B cell (primary cell): ENCODE measurements around the gene CTDSPL2. TPM values are rescaled to one million over a fixed set of nuclear protein-coding genes. Genes with fewer than 3 reads are reported as not detected.
"Not testable (repeated sequence)": the region's sequence is repeated elsewhere in the genome, so short reads cannot be mapped to it uniquely, and the experiment has no call there.

Experiments
- ATAC-seq: fragments of 200-7000 bp; cut with Tn5 transposase; one replicate; pipeline ENCODE4 v1.10.0; 2021; ENCODE audit warnings: low read depth, mild to moderate bottlenecking, moderate number of reproducible peaks, moderate library complexity
- CTCF ChIA-PET: fragments of 350-600 bp; sonication (Branson Sonifier 250); formaldehyde crosslinking; loops from one replicate; lab custom pipeline; 2021; ENCODE audit warnings: antibody characterized with exemption, inconsistent platforms; lab: Charles Lee
- POLR2A ChIA-PET: fragments of 350-600 bp; sonication (Branson Sonifier 250); formaldehyde crosslinking; loops from one replicate; lab custom pipeline; 2021; ENCODE audit warnings: antibody characterized with exemption; lab: Charles Lee
- DNase-seq: peaks from one replicate; pipeline ENCODE4 v3.0.0; 2013
- H2AFZ ChIP-seq: 2 replicates; pipeline ENCODE4 v1.6.1; 2012; ENCODE audit warnings: mild to moderate bottlenecking, low read depth, low read length; ENCODE audit not compliant: insufficient read depth, poor library complexity, severe bottlenecking
- H3K27ac ChIP-seq, 2 donors: 1 replicate in 1 of 2; 2 replicates in 1 of 2; pipeline ENCODE4 v1.5.1; 2012 to 2013; ENCODE audit warnings: low read length in 2 of 2, mild to moderate bottlenecking in 2 of 2, moderate library complexity in 1 of 2
- H3K27me3 ChIP-seq, 4 experiments: fragments of 200-600 bp in 1 of 4; sonication (generic) in 1 of 4; replicated peaks in 1 of 4; 1 replicate in 2 of 4; 2 replicates in 2 of 4; pipeline versions ENCODE4 v1.6.1 to v1.7.0; 2013 to 2016; ENCODE audit warnings: low read length in 3 of 4, mild to moderate bottlenecking in 2 of 4, mixed read lengths in 1 of 4, moderate library complexity in 1 of 4; ENCODE audit not compliant: insufficient read depth in 4 of 4, control insufficient read depth in 3 of 4; ENCODE audit errors: control extremely low read depth in 1 of 4
- H3K36me3 ChIP-seq, 2 experiments: replicated peaks in 1 of 2; 1 replicate in 1 of 2; 2 replicates in 1 of 2; pipeline versions ENCODE4 v1.6.1 to v1.7.1; 2013; ENCODE audit warnings: low read length in 1 of 2; ENCODE audit not compliant: insufficient read depth in 2 of 2, control insufficient read depth in 1 of 2; ENCODE audit errors: control extremely low read depth in 1 of 2, extremely low read depth in 1 of 2
- H3K4me1 ChIP-seq, 2 donors: fragments of 200-600 bp in 1 of 2; sonication (generic) in 1 of 2; 1 replicate in 1 of 2; 2 replicates in 1 of 2; pipeline versions ENCODE4 v1.5.1 to v1.6.1; 2013 to 2017; ENCODE audit warnings: low read length in 2 of 2; ENCODE audit not compliant: control insufficient read depth in 2 of 2, insufficient read depth in 2 of 2
- H3K4me2 ChIP-seq: replicated peaks from 2 replicates; pipeline ENCODE3; 2012; ENCODE audit warnings: mild to moderate bottlenecking, low read depth, low read length; ENCODE audit not compliant: poor library complexity, severe bottlenecking
- H3K4me3 ChIP-seq, 5 experiments: fragments of 200-600 bp in 1 of 5; sonication (generic) in 1 of 5; 1 replicate in 3 of 5; 2 replicates in 2 of 5; pipeline versions ENCODE4 v1.5.1 to v1.7.0; 2011 to 2016; ENCODE audit warnings: low read length in 4 of 5, mild to moderate bottlenecking in 4 of 5, low read depth in 2 of 5, control low read depth in 1 of 5, moderate library complexity in 1 of 5; ENCODE audit not compliant: insufficient read depth in 1 of 5; ENCODE audit errors: control extremely low read depth in 1 of 5, extremely low read depth in 1 of 5
- H3K79me2 ChIP-seq: fragments of 200-600 bp; sonication (generic); one replicate; pipeline ENCODE4 v1.6.0; 2016; ENCODE audit warnings: low read length; ENCODE audit not compliant: control insufficient read depth, insufficient read depth
- H3K9ac ChIP-seq: fragments of 200-600 bp; sonication (generic); 2 replicates; pipeline ENCODE4 v1.6.1; 2017; ENCODE audit warnings: mild to moderate bottlenecking, low read length, moderate library complexity
- H3K9me3 ChIP-seq, 3 donors: one replicate each; pipeline versions ENCODE4 v1.6.1 to v1.7.1; 2013; ENCODE audit warnings: low read length in 2 of 3; ENCODE audit not compliant: control insufficient read depth in 2 of 3, insufficient read depth in 1 of 3; ENCODE audit errors: control extremely low read depth in 1 of 3
- H4K20me1 ChIP-seq: 2 replicates; pipeline ENCODE4 v1.6.0; 2012; ENCODE audit warnings: mild to moderate bottlenecking, low read length; ENCODE audit not compliant: insufficient read depth, control insufficient read depth, poor library complexity, severe bottlenecking
- H3K27ac Mint-ChIP-seq: one replicate; pipeline ENCODE4 v1.8.0; 2021; ENCODE audit warnings: mixed read lengths
- H3K27me3 Mint-ChIP-seq: one replicate; pipeline ENCODE4 v1.8.0; 2021; ENCODE audit warnings: mixed read lengths
- H3K4me1 Mint-ChIP-seq: one replicate; pipeline ENCODE4 v1.8.0; 2021; ENCODE audit warnings: mixed read lengths
- H3K4me3 Mint-ChIP-seq: one replicate; pipeline ENCODE4 v1.8.0; 2021; ENCODE audit warnings: mixed read lengths
- H3K9me3 Mint-ChIP-seq: one replicate; pipeline ENCODE4 v1.8.0; 2022; ENCODE audit warnings: mixed read lengths; ENCODE audit not compliant: insufficient read depth
- EZH2 ChIP-seq: IDR thresholded peaks from 2 replicates; pipeline ENCODE4 v1.6.1; 2012; ENCODE audit warnings: borderline replicate concordance, low read depth, mild to moderate bottlenecking, moderate library complexity, low read length; ENCODE audit not compliant: insufficient read depth, poor library complexity, severe bottlenecking
- WGBS: methylation state at CpG from one replicate; pipeline ENCODE4 v1.1.5; 2013; ENCODE audit warnings: missing lambda C conversion rate; ENCODE audit not compliant: insufficient coverage; 5-methylcytosine and 5-hydroxymethylcytosine counted together
- intact Hi-C: fragments of 100-400 bp; cut with micrococcal nuclease; formaldehyde crosslinking; loops from one replicate; pipeline ENCODE4 v1.10.0; 2022
- polyA plus RNA-seq: library from polyadenylated mRNA; depleted of rRNA; stranded (reverse); fragments of >200 nt; gene quantifications from 2 replicates; pipeline ENCODE4 v1.2.3, GENCODE V29; 2012
- total RNA-seq, 2 donors: library from RNA; stranded (reverse); fragments of 120-200 nt in 1 of 2; gene quantifications; 1 replicate in 1 of 2; 2 replicates in 1 of 2; pipeline versions ENCODE4 v1.2.3 to v1.2.4, GENCODE V29; 2013 to 2022
- TF ChIP-seq, protein P1 (sequence below): fragments of 200-600 bp; IDR thresholded peaks from one replicate; pipeline ENCODE4 v1.8.0; 2022; ENCODE audit warnings: antibody characterized with exemption, mild to moderate bottlenecking

CTDSPL2 gene
- total and polyA plus RNA-seq, 2 donors (not counting 1 experiment from before 2014, with no cell fraction given) = 17.8 to 84.1 TPM

DNA sequence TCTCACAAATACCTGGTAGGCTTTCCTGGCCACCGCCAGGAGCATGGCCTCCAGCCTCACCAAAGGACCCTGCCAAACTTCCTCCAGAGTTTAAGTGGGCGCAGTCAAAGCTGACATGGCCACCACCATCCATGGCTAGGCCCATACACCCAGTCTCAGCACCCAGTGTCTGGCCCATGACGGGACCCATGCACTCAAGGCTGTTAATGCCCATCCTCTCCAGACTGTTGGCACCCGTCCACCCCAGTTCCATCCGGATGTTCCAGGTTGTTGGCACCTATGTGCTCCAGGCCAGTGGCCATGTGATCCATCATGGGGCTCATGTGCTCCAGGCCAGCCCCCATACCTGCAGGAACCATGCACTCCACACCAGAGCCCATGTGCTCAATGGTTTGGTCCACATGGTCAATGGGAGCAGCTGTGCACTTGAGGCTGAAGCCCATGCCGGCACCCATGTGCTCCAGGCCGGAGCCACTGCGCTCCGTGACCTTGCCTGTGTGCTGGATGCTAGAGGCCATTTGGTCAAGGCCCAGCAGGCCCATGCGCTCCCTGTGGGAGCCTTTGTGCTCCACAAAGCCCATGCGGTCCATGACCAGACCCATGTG, 20.4 kb downstream of the CTDSPL2 start:
- POLR2A ChIA-PET = no interaction called here
- Histone ChIP-seq H3K9me3 (peaks cover 0 to 5% (median 0%) of the 10 kb centered on the region in 3 donors), H4K20me1 (peaks cover 44% of the 10 kb centered on the region), H3K4me1 (no peaks in the 10 kb centered on the region), H3K27ac (no peak overlapping the region), H3K9ac (no peak overlapping the region), H2AFZ (no peak overlapping the region), H3K4me3 (no peak overlapping the region), H3K36me3 (peaks cover 0 to 4% of the 10 kb centered on the region in 2 experiments), H3K4me2 (no peak overlapping the region), H3K79me2 (peaks cover 98% of the 10 kb centered on the region), H3K27me3 (no peaks in the 10 kb centered on the region)
- CTCF ChIA-PET = no interaction called here
- intact Hi-C loops = no loop called here
- ATAC-seq (no peak), DNase-seq (no peak)
- peaks cover 18% of the 10 kb centered on the region for H3K4me1 Mint-ChIP-seq
- H3K4me3 Mint-ChIP-seq = no peak overlapping the region
- H3K27ac Mint-ChIP-seq = no peak overlapping the region
- H3K27me3 Mint-ChIP-seq = no peaks in the 10 kb centered on the region
- 100% methylated on average over 11 of the region's 11 CpGs for WGBS
- no peaks in the 10 kb centered on the region for H3K9me3 Mint-ChIP-seq
- TF ChIP-seq, protein P1, sequence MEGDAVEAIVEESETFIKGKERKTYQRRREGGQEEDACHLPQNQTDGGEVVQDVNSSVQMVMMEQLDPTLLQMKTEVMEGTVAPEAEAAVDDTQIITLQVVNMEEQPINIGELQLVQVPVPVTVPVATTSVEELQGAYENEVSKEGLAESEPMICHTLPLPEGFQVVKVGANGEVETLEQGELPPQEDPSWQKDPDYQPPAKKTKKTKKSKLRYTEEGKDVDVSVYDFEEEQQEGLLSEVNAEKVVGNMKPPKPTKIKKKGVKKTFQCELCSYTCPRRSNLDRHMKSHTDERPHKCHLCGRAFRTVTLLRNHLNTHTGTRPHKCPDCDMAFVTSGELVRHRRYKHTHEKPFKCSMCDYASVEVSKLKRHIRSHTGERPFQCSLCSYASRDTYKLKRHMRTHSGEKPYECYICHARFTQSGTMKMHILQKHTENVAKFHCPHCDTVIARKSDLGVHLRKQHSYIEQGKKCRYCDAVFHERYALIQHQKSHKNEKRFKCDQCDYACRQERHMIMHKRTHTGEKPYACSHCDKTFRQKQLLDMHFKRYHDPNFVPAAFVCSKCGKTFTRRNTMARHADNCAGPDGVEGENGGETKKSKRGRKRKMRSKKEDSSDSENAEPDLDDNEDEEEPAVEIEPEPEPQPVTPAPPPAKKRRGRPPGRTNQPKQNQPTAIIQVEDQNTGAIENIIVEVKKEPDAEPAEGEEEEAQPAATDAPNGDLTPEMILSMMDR = no peak
- no peak for TF ChIP-seq EZH2

DNA sequence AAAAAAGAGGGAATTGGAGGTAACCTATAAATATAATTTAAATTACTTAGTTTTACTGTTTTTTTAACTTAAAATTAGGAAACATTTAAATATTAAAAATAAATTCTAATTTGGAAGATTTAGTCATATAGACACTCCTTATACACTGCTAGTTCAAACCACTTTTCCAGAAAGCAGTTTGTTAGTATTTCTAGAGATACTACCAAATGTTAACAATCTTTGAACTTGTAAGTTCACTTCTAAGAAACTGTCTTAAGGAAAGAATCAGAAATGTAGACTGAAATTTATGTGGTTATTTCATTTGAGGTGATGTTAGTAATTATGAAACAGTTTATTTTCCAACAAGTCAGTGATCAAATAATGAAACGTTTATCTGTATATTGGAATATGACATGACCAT, 22.7 kb downstream of the CTDSPL2 start:
- H3K27ac Mint-ChIP-seq = no peak overlapping the region
- no peak overlapping the region for H3K4me3 Mint-ChIP-seq
- H3K27me3 Mint-ChIP-seq = no peaks in the 10 kb centered on the region
- H3K27me3 ChIP-seq = no peaks in the 10 kb centered on the region
- DNase-seq (no peak), ATAC-seq (no peak)
- no peak overlapping the region for H3K9ac ChIP-seq
- no peak overlapping the region for H3K4me2 ChIP-seq
- no peaks in the 10 kb centered on the region for H3K4me1 ChIP-seq
- H2AFZ ChIP-seq = no peak overlapping the region
- TF ChIP-seq, protein P1 = no peak
- no peak for TF ChIP-seq EZH2
- peaks cover 0 to 4% of the 10 kb centered on the region in 2 experiments for H3K36me3 ChIP-seq
- ChIA-PET CTCF (no interaction called here), POLR2A (no interaction called here)
- peaks cover 32% of the 10 kb centered on the region for H4K20me1 ChIP-seq
- H3K9me3 ChIP-seq = peaks cover 0 to 5% (median 0%) of the 10 kb centered on the region in 3 donors
- no peak overlapping the region for H3K4me3 ChIP-seq
- no CpG with 5 or more reads among the region's 1 CpG for WGBS
- no peaks in the 10 kb centered on the region for H3K9me3 Mint-ChIP-seq
- intact Hi-C loops = no loop called here
- no peak overlapping the region for H3K27ac ChIP-seq
- peaks cover 89% of the 10 kb centered on the region for H3K79me2 ChIP-seq
- peaks cover 25% of the 10 kb centered on the region for H3K4me1 Mint-ChIP-seq

DNA sequence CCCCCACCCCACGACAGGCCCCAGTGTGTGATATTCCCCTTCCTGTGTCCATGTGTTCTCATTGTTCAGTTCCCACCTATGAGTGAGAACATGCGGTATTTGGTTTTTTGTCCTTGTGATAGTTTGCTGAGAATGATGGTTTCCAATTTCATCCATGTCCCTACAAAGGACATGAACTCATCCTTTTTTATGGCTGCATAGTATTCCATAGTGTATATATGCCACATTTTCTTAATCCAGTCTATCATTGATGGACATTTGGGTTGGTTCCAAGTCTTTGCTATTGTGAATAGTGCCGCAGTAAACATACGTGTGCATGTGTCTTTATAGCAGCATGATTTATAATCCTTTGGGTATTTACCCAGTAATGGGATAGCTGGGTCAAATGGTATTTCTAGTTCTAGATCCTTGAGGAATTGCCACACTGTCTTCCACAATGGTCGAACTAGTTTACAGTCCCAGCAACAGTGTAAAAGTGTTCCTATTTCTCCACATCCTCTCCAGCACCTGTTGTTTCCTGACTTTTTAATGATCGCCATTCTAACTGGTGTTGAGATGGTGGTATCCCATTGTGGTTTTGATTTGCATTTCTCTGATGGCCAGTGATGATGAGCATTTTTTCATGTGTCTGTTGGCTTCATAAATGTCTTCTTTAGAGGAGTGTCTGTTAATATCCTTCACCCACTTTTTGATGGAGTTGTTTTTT, 26.3 kb downstream of the CTDSPL2 start:
- H3K27ac ChIP-seq, DNase-seq, H2AFZ ChIP-seq, H3K27me3 Mint-ChIP-seq, H3K4me3 ChIP-seq, H3K27ac Mint-ChIP-seq, H3K27me3 ChIP-seq, H3K9ac ChIP-seq, H3K4me2 ChIP-seq, H3K9me3 ChIP-seq, H3K36me3 ChIP-seq, CTCF ChIA-PET, ATAC-seq, POLR2A ChIA-PET, H3K4me1 ChIP-seq, intact Hi-C loops, H3K9me3 Mint-ChIP-seq, H3K4me3 Mint-ChIP-seq: not testable (repeated sequence)
- Histone ChIP-seq H3K79me2 (peaks cover 73% of the 10 kb centered on the region), H4K20me1 (peaks cover 21% of the 10 kb centered on the region)
- WGBS = no CpG with 5 or more reads among the region's 6 CpGs
- H3K4me1 Mint-ChIP-seq = peaks cover 35% of the 10 kb centered on the region
